Activated CD8-positive, alpha-beta T cell treated with anti-CD3 and anti-CD28 coated beads, Interleukin-2, amount 10 ng/mL, durations not matched to agents 7 days and 5 days (primary cell): Measurements from ENCODE around the gene UTF1. TPM values are rescaled to one million over a fixed set of nuclear protein-coding genes. Genes with fewer than 3 reads are reported as not detected.
"Not testable (repeated sequence)": the region's sequence is repeated elsewhere in the genome, so short reads cannot be mapped to it uniquely, and the experiment has no call there.

Experiments
- ATAC-seq: fragments of 150-1000 bp; cut with Tn5 transposase; one replicate; pipeline ENCODE4 v1.10.0; 2021; ENCODE audit warnings: moderate library complexity
- CTCF ChIA-PET: fragments of 350-600 bp; sonication (Branson Sonifier 250); formaldehyde crosslinking; loops from one replicate; lab custom pipeline; 2021; ENCODE audit warnings: antibody characterized with exemption; lab: Charles Lee
- POLR2A ChIA-PET: fragments of 350-600 bp; sonication (Branson Sonifier 250); formaldehyde crosslinking; loops from one replicate; lab custom pipeline; 2021; ENCODE audit warnings: antibody characterized with exemption; lab: Charles Lee
- DNase-seq: peaks from one replicate; pipeline ENCODE4 v3.0.0-alpha.2; 2020
- H3K27ac Mint-ChIP-seq: one replicate; pipeline ENCODE4 v1.8.0; 2021; ENCODE audit warnings: mild to moderate bottlenecking, mixed read lengths
- H3K27me3 Mint-ChIP-seq: one replicate; pipeline ENCODE4 v1.8.0; 2021; ENCODE audit warnings: low read depth, mixed read lengths
- H3K36me3 Mint-ChIP-seq: one replicate; pipeline ENCODE4 v1.8.0; 2021; ENCODE audit warnings: low read depth, mixed read lengths
- H3K4me1 Mint-ChIP-seq: one replicate; pipeline ENCODE4 v1.8.0; 2021; ENCODE audit warnings: low read depth, mixed read lengths
- H3K4me3 Mint-ChIP-seq: one replicate; pipeline ENCODE4 v1.8.0; 2021; ENCODE audit warnings: mild to moderate bottlenecking, mixed read lengths
- H3K9me3 Mint-ChIP-seq: one replicate; pipeline ENCODE4 v1.8.0; 2022; ENCODE audit warnings: mixed read lengths; ENCODE audit not compliant: insufficient read depth
- total RNA-seq, 2 experiments: library from RNA; stranded (reverse); gene quantifications; one replicate each; pipeline ENCODE4 v1.2.3, GENCODE V29; 2021

UTF1 gene
- total RNA-seq, 2 experiments from 2014 or later = not detected

DNA sequence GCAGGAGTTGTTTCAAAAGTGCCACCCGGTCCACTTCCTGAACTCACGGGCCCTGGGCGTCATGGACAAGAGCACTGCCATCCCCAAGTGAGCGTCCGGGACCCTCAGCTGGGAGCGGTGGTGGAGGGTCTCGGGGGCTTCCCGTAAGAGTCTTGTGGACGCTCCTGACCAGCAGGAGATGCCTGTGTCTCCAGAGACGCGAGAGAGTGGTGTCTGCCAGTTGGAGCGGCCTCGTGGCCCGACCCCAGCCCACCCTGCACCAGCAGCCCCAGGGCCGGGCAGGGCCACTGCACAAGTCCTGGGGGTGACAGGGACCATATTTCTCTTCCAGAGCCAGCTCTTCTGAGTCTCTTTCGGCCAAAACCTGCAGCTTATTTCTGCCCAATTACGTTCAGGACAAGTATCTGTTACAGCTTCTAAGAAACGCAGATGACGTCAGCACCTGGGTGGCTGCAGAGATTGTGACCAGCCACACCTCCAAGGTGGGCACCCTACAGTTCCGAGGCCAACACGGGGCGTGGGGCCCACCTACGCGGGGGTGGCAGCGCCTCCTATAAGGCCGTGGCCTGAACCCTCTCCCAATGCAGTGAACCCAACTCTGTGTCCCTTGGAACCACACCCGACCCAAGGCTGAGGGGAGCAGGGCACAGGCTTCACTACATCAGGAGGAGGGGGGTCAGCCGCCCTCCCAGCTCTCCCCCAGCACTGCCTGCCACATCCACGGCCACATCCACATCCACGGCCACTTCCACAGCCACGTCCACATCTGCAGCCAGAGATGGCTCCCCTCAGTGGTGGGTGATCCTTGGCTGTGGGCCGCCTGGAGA, 16.2 kb upstream of the UTF1 start:
- CTCF ChIA-PET = no interaction called here
- Mint-ChIP-seq H3K4me1 (peaks cover 7% of the 10 kb centered on the region), H3K27ac (no peak overlapping the region), H3K27me3 (no peaks in the 10 kb centered on the region), H3K9me3 (no peaks in the 10 kb centered on the region), H3K36me3 (no peaks in the 10 kb centered on the region), H3K4me3 (no peak overlapping the region)
- DNase-seq (no peak), ATAC-seq (no peak)
- POLR2A ChIA-PET = no interaction called here

DNA sequence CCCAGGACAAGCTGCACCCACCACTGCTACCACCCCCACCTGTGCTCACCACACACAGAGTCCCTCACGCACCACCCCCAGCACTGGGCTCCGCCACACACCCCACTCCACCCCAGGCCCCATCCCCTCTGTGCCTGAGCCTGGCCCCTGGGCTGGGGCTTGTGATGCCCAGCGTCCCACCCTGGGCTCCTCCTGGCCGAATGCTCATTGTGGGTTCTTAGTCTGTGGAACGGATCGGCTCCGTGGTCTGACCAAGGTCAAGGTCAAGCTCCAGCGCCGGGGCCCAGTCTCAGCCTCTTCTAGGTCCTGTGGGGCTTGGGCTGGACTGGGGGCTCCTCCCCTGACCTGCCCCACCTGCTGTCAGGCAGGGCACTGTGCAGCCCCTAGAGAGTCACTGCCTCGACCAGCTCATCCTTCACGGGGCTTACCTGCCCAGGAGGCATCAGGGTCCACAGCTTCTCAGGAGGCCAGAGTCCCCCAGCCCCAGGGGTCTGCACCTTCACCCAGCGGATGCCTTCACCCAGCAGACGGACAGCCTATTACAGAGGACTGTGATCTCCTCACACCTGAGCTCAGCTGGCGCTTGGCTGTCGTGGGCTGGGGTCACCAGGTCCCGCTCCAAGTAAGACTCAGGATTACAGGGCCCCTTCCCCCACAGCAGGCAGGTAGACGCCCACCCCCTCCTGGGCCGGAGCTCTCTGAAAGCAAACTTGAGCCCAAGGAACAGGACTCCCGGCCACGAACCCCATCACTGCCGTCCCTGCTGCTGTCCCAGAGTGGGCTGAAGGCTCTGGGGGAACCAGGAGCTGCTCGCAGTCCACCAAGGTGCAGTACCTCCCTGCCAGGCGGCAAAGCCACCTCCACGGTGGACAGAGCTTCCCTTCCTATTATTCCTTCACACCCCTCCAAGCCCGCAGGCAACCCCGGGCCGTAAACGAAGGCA, 15.3 kb upstream of the UTF1 start:
- CTCF ChIA-PET = no interaction called here
- no peak for ATAC-seq

DNA sequence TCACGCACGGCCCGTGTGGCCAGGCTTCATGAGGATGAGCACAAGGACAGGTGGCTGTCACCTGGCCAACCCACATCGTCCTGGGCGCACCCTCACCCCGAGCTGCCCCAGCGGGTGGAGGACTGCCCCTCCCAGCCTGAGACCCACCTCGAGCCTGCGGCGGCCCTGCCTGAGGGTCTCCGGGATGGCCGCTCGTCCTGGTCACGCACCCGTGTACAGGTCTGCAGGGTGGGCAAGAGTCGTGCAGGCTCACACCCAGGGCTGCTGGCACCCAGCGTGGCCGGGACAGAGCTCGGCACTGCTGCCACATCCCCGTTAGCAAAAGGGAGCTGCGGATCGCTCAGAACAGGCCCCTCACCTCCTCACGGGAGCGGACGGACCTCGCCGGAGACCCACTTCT, 14.4 kb upstream of the UTF1 start:
- CTCF ChIA-PET = no interaction called here
- POLR2A ChIA-PET = no interaction called here
- ATAC-seq = no peak

More for the DNA sequence above, 15.3 kb upstream of the UTF1 start:
- peaks cover 7% of the 10 kb centered on the region for H3K4me1 Mint-ChIP-seq
- DNase-seq = no peak
- H3K27ac Mint-ChIP-seq = no peak overlapping the region
- H3K36me3 Mint-ChIP-seq = no peaks in the 10 kb centered on the region
- no peaks in the 10 kb centered on the region for H3K27me3 Mint-ChIP-seq
- H3K9me3 Mint-ChIP-seq = no peaks in the 10 kb centered on the region
- no peak overlapping the region for H3K4me3 Mint-ChIP-seq
- POLR2A ChIA-PET = no interaction called here

DNA sequence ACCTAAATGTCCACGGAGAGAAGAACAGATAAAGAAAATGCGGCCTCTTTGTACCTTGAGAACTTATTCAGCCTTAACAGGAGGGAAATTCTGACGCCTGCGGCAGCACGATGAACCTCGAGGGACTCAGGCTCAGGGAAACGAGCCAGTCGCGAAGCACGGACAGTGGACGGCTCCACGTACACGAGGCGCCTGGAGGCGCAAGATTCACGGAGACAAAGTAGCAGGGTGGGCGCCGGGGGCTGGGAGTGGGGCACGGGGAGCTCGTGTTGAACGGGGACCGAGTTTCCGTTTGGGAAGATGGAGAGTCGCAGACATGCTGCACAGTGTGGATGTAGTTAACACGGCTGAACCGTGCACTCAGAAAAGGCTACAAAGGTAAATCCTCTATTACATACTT, 13.2 kb upstream of the UTF1 start:
- no peak overlapping the region for H3K4me3 Mint-ChIP-seq
- POLR2A ChIA-PET = no interaction called here
- ATAC-seq (no peak), DNase-seq (no peak)
- H3K27ac Mint-ChIP-seq = no peak overlapping the region
- H3K36me3 Mint-ChIP-seq = no peaks in the 10 kb centered on the region
- no peaks in the 10 kb centered on the region for H3K4me1 Mint-ChIP-seq
- H3K27me3 Mint-ChIP-seq = peaks cover 5% of the 10 kb centered on the region
- H3K9me3 Mint-ChIP-seq = no peaks in the 10 kb centered on the region
- CTCF ChIA-PET = no interaction called here

More for the DNA sequence above, 14.4 kb upstream of the UTF1 start:
- no peaks in the 10 kb centered on the region for H3K9me3 Mint-ChIP-seq
- H3K36me3 Mint-ChIP-seq = no peaks in the 10 kb centered on the region
- no peaks in the 10 kb centered on the region for H3K27me3 Mint-ChIP-seq
- H3K27ac Mint-ChIP-seq = no peak overlapping the region
- no peak overlapping the region for H3K4me3 Mint-ChIP-seq
- no peak for DNase-seq
- H3K4me1 Mint-ChIP-seq = peaks cover 3% of the 10 kb centered on the region

DNA sequence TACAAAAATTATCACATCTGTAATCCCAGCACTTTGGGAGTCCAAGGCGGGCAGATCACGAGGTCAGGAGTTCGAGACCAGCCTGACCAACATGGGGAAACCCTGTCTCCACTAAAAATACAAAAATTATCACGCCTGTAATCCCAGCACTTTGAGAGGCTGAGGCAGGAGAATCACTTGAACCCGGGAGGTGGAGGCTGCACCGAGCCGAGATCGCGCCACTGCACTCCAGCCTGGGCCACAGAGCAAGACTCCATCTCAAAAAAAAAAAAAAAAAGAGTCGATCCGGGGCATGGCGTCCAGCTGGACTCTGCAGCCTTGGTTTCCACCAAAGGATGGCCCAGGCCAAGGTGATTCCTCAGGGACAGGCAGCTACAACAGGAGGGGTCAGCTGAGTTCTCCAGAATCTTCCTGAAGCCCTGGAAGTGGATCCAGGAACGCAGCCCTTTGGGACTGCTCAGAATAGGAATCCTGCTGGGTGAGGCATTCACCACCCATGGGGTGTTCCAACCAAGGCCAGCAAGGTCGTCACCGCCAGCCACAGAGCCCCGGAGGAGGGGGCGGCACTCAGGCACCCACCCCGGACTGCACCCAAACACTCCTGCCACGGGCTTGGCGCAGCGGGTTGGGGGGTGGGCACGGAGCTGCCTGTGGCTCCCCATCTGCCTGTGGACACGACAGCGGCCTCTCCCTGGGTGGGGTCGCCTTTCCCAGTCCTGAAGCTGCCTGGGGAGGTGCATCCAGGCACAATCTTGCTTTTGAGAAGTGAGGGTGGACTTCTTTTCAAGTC, 12.0 kb upstream of the UTF1 start:
- H3K4me3 Mint-ChIP-seq = no peak overlapping the region
- H3K9me3 Mint-ChIP-seq = no peaks in the 10 kb centered on the region
- no peaks in the 10 kb centered on the region for H3K4me1 Mint-ChIP-seq
- no peak overlapping the region for H3K27ac Mint-ChIP-seq
- ATAC-seq (no peak), DNase-seq (no peak)
- no peaks in the 10 kb centered on the region for H3K36me3 Mint-ChIP-seq
- CTCF ChIA-PET = no interaction called here
- POLR2A ChIA-PET = no interaction called here
- H3K27me3 Mint-ChIP-seq = peaks cover 5% of the 10 kb centered on the region

DNA sequence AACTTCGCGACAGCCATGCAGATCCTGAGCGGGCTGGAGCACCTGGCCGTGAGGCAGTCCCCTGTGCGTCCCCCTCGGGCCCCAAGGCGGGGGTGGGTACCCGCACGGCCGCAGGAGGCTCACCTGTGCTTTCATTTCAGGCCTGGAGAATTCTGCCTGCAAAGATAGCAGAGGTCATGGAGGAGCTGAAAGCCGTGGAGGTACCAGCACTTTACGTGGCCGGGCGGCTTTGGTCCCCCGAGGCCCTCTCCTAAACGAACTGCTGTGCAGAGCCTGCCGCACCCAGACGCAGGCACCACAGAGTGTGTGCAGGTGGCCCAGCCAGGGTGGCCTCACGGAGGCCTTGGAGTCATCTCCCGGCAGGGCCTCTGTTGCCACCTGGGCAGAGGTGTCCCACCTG, 11.1 kb upstream of the UTF1 start:
- DNase-seq (no peak), ATAC-seq (no peak)
- Mint-ChIP-seq H3K9me3 (no peaks in the 10 kb centered on the region), H3K4me3 (no peak overlapping the region), H3K27me3 (peaks cover 5% of the 10 kb centered on the region), H3K4me1 (no peaks in the 10 kb centered on the region), H3K36me3 (no peaks in the 10 kb centered on the region), H3K27ac (no peak overlapping the region)
- POLR2A ChIA-PET = no interaction called here
- CTCF ChIA-PET = no interaction called here

DNA sequence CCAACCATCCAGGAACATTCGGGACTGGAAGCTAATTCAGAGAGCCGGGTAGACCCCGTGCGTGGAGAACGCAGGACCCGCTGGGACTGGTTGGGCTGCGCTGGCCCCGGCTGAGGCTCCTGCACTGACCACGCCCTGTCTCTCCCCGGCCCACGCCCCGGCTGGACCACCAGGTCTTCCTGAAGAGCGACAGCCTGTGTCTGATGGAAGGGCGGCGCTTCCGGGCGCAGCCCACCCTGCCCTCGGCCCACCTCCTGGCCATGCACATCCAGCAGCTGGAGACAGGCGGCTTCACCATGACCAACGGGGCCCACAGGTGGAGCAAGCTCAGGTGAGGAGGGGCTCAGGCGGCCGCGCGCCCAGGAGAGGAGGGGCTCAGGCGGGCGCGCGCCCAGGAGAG, 10.2 kb upstream of the UTF1 start:
- POLR2A ChIA-PET = no interaction called here
- no peaks in the 10 kb centered on the region for H3K36me3 Mint-ChIP-seq
- no peaks in the 10 kb centered on the region for H3K9me3 Mint-ChIP-seq
- DNase-seq (no peak), ATAC-seq (no peak)
- no peak overlapping the region for H3K27ac Mint-ChIP-seq
- CTCF ChIA-PET = no interaction called here
- H3K4me1 Mint-ChIP-seq = no peaks in the 10 kb centered on the region
- H3K4me3 Mint-ChIP-seq = no peak overlapping the region
- H3K27me3 Mint-ChIP-seq = peaks cover 5% of the 10 kb centered on the region

DNA sequence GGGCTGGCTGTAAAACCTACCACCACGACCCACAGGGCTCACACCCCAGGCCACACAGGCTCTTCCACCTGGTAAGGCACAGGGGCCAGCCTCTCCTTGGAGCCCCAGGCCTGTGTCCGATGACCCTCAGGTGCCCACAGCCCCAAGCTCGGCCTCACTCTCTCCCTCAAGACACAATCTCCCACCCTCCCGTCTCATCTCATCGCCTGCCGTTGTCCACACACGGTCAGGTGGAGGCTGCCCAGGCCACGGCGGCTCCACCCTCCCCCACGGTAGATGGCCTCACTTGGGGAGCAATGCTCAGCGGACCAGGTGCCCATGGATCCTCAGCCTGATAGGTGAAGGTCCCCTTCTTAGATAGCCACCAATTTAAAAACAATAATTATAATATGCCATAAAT, 8.7 kb upstream of the UTF1 start:
- CTCF ChIA-PET = no interaction called here
- H3K36me3 Mint-ChIP-seq = no peaks in the 10 kb centered on the region
- no peak overlapping the region for H3K27ac Mint-ChIP-seq

DNA sequence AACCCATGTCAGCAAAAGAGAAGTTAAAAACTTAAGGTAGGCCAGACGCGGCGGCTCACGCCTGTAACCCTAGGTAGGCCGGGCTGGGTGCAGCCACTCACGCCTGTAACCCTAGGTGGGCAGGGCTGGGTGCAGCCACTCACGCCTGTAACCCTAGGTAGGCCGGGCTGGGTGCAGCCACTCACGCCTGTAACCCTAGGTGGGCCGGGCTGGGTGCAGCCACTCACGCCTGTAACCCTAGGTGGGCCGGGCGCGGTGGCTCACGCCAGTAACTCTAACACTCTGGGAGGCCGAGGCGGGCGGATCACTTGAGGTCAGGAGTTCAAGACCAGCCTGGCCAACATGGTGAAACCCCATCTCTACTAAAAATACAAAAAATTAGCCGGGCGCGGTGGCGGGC, 8.3 kb upstream of the UTF1 start:
- H3K27ac Mint-ChIP-seq, POLR2A ChIA-PET, CTCF ChIA-PET, DNase-seq, H3K36me3 Mint-ChIP-seq, H3K9me3 Mint-ChIP-seq, ATAC-seq, H3K27me3 Mint-ChIP-seq, H3K4me3 Mint-ChIP-seq: not testable (repeated sequence)
- H3K4me1 Mint-ChIP-seq = peaks cover 18% of the 10 kb centered on the region

More for the DNA sequence above, 8.7 kb upstream of the UTF1 start:
- Mint-ChIP-seq H3K4me1 (peaks cover 14% of the 10 kb centered on the region), H3K4me3 (no peak overlapping the region), H3K9me3 (no peaks in the 10 kb centered on the region), H3K27me3 (peaks cover 5% of the 10 kb centered on the region)
- ATAC-seq (no peak), DNase-seq (no peak)
- POLR2A ChIA-PET = no interaction called here

DNA sequence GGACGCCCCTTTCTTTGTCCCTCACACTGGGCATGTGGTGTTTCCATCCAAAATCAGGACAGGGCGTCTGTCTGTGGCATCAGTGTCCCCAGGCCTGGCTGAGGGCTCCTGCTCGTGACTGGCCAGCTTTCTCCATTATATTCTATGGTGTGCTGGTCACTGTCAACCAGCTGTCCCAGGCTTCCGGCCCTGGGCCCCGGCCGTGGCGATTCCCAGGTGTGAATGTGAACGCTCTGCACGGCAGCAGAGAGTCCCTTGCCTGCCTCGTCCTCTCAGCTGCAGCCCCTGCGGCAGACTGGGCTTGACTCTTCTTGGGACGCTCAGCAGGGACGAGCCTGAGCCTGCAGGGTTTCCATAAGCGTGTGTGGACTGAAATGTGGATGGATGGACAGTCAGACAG, 5.9 kb upstream of the UTF1 start:
- H3K9me3 Mint-ChIP-seq = no peaks in the 10 kb centered on the region
- H3K27me3 Mint-ChIP-seq = peaks cover 17% of the 10 kb centered on the region
- DNase-seq (no peak), ATAC-seq (no peak)
- no peak overlapping the region for H3K4me3 Mint-ChIP-seq
- no peaks in the 10 kb centered on the region for H3K36me3 Mint-ChIP-seq
- H3K27ac Mint-ChIP-seq = no peak overlapping the region
- peaks cover 25% of the 10 kb centered on the region for H3K4me1 Mint-ChIP-seq
- ChIA-PET CTCF (interaction anchor here (1.5 kb wide), 1 partner anchor 81 kb away, joined by 3 read pairs; no protein-coding TSS in a partner anchor), POLR2A (no interaction called here)

DNA sequence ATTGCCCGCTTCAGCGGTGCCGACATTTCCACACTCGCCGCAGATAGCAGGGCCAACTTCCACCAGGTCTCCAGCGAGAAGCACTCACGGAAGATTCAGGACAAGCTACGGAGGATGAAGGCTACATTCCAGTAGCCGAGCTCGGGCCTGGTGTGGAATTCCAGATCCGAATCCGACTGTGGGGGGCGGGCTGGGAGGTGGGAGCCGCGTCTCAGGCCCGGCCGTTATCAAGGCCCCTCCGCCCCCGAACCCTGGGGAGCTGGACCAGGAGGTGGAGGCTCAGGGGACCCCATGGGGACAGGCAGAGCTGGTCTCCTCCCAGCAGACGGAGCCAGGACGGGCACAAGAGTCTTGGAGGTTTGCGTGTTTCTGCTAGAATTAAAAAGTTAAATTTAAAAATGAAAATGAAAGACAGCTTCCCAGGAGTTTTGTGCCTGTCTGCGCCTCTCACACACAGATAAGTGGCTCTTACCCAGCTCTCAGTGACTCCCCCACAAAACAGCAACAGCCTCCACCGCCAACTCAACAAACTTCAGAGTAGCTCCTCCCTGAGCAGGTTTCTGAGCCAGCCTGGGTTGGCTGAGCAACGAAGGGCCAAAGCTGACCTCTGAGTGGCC, 5.2 kb upstream of the UTF1 start:
- H3K4me3 Mint-ChIP-seq = peak overlapping the region; percentile 60
- peaks cover 30% of the 10 kb centered on the region for H3K4me1 Mint-ChIP-seq

More for the DNA sequence above, 5.2 kb upstream of the UTF1 start:
- H3K27me3 Mint-ChIP-seq = peaks cover 22% of the 10 kb centered on the region
- POLR2A ChIA-PET = no interaction called here
- H3K27ac Mint-ChIP-seq = peak overlapping the region; percentile 85
- no peak for DNase-seq
- H3K9me3 Mint-ChIP-seq = no peaks in the 10 kb centered on the region
- CTCF ChIA-PET = interaction anchor here (1.0 to 1.5 kb wide), 2 partner anchors 33 to 81 kb away, joined by 3 to 4 read pairs; no protein-coding TSS in a partner anchor
- ATAC-seq = no peak
- peaks cover 2% of the 10 kb centered on the region for H3K36me3 Mint-ChIP-seq
